GM23248 (cell line): Measurements from ENCODE around the gene FUNDC2.

ENCODE experiments used
- EZH2 ChIP-seq: fragments of 200-600 bp; sonication (generic); IDR thresholded peaks from 2 replicates; pipeline ENCODE4 v1.6.1; 2018; ENCODE audit warnings: antibody characterized with exemption, mild to moderate bottlenecking; ENCODE audit not compliant: insufficient read depth, poor library complexity, severe bottlenecking
- EZH2phosphoT487 ChIP-seq: fragments of 200-600 bp; sonication (generic); IDR thresholded peaks from 2 replicates; pipeline ENCODE4 v1.6.1; 2018; ENCODE audit warnings: antibody characterized with exemption, moderate library complexity, mild to moderate bottlenecking, low read depth; ENCODE audit not compliant: insufficient read depth

GRCh38 chrX:155035688-155036087 lies 9.0 kb downstream of the FUNDC2 start:
- no peak for TF ChIP-seq EZH2
- TF ChIP-seq EZH2phosphoT487 = no peak
